ENCODE results near the gene PLIN5. TPM values are rescaled to one million over a fixed set of nuclear protein-coding genes. Genes with fewer than 3 reads are reported as not detected.

Gene PLIN5
- total and polyA plus RNA-seq, 12 donors, result 25.7 to 149 (median 45.7) TPM

DNA sequence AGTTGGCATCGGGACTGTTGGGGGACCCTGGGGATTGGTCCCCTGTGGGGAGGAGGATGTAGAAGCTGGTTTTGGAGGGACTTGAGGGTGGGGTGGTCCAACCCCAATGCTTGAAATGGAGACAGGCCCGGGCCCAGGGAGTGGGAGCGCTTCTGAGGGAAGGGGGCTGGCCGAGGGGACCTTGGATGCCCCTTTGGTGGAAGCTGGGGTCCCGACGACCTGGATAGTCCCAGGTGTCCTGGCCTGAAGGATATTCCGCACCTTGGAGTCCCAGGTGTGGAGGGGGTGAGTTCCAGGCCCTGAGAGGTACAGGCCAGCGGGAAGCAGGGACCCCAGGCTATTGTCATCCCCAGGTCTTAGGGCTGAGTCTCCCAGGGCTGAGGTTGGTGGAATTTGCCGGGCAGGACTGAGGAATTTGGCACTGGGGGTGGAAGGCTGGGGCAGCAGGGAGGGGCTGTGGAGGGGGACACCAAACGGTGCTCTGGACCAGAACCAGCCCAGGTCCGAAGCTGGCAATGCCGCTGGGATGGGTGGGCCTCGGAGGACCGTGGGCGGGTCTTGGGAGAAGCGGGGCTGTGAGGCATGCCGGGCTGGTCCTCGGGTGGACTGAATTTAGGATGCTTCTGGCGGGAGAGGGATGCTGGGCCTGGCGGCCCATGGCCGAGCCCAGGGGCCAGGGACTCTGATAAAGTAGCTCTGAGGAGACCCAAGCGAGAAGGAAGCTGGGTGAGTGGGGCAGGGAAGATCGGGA lies 61.1 kb downstream of the PLIN5 start:
- TF ChIP-seq, protein P1, sequence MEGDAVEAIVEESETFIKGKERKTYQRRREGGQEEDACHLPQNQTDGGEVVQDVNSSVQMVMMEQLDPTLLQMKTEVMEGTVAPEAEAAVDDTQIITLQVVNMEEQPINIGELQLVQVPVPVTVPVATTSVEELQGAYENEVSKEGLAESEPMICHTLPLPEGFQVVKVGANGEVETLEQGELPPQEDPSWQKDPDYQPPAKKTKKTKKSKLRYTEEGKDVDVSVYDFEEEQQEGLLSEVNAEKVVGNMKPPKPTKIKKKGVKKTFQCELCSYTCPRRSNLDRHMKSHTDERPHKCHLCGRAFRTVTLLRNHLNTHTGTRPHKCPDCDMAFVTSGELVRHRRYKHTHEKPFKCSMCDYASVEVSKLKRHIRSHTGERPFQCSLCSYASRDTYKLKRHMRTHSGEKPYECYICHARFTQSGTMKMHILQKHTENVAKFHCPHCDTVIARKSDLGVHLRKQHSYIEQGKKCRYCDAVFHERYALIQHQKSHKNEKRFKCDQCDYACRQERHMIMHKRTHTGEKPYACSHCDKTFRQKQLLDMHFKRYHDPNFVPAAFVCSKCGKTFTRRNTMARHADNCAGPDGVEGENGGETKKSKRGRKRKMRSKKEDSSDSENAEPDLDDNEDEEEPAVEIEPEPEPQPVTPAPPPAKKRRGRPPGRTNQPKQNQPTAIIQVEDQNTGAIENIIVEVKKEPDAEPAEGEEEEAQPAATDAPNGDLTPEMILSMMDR (IDR thresholded peaks at IDR 0.05), result no peak
- 31 to 37% methylated on average over 23 of the region's 23 CpGs for WGBS, 2 donors
- ATAC-seq (no peak), DNase-seq (no peak)
- Histone ChIP-seq H3K9me3 (no peaks in the 10 kb centered on the region), H3K27ac (peak overlapping the region in 1 of 10 donors; percentile 19), H3K27me3 (no peaks in the 10 kb centered on the region), H3K4me3 (peak overlapping the region in 6 of 10 donors; percentile 7 to 100 (median 93)), H3K36me3 (peaks cover 0 to 40% (median 20%) of the 10 kb centered on the region in 9 donors), H3K4me1 (peaks cover 8 to 31% (median 25%) of the 10 kb centered on the region in 9 donors)
- intact Hi-C loops (cut with DNase I), result no loop called here

- intact Hi-C loops (cut with DNase I), result no loop called here
- 25 to 26% methylated on average over 25 of the region's 25 CpGs for WGBS, 2 donors
- peak overlapping the region in 6 of 10 donors; percentile 50 to 93 (median 82) for H3K27ac ChIP-seq
- DNase-seq (no peak), ATAC-seq (no peak)
- TF ChIP-seq, protein P1 (IDR thresholded peaks at IDR 0.05), result no peak
- no peaks in the 10 kb centered on the region for H3K9me3 ChIP-seq
- H3K36me3 ChIP-seq, result peaks cover 0 to 33% (median 15%) of the 10 kb centered on the region in 9 donors
- H3K4me1 ChIP-seq, result peaks cover 8 to 31% (median 25%) of the 10 kb centered on the region in 9 donors
- peak overlapping the region; percentile 84 to 100 (median 94) for H3K4me3 ChIP-seq
- no peaks in the 10 kb centered on the region for H3K27me3 ChIP-seq
Observed at GRCh38 chr19:4473011-4473762, 61.8 kb downstream of the PLIN5 start.

Other genes starting within 250 kb of the PLIN5 start
- gene TMIGD2, start 232.8 kb downstream of the PLIN5 start, total RNA-seq, result under 1 TPM in 1 of 10 donors, not detected in 9; 0.35 TPM
- under 1 TPM in 1 of 2 donors, not detected in 1; 0.07 TPM for gene TMIGD2, start 232.8 kb downstream of the PLIN5 start, polyA plus RNA-seq
- under 1 TPM in 1 of 10 donors, not detected in 9; 0.25 TPM for gene FSD1, start 230.6 kb downstream of the PLIN5 start, total RNA-seq
- gene FSD1, start 230.6 kb downstream of the PLIN5 start, polyA plus RNA-seq, result under 1 TPM in 1 of 2 donors, not detected in 1; 0.10 TPM
- 1 to 10 TPM in 9 of 10 donors, under 1 TPM in 1; 0.56 to 9.1 (median 2.6) TPM for gene STAP2, start 196.4 kb downstream of the PLIN5 start, total RNA-seq
- gene STAP2, start 196.4 kb downstream of the PLIN5 start, polyA plus RNA-seq, result 1 to 10 TPM; 2.1 to 2.2 TPM
- gene MPND, start 191.7 kb downstream of the PLIN5 start, total RNA-seq, result 10 to 100 TPM; 18.7 to 26.6 (median 20.9) TPM
- gene MPND, start 191.7 kb downstream of the PLIN5 start, polyA plus RNA-seq, result 10 to 100 TPM; 15.2 to 25.2 TPM
- 10 to 100 TPM; 13.1 to 33.4 (median 17.6) TPM for gene SH3GL1, start 134.7 kb downstream of the PLIN5 start, total RNA-seq
- 10 to 100 TPM; 20.1 to 41.8 TPM for gene SH3GL1, start 134.7 kb downstream of the PLIN5 start, polyA plus RNA-seq
- 1 to 10 TPM; 4.5 to 8.7 (median 6.6) TPM for gene CHAF1A, start 132.6 kb downstream of the PLIN5 start, total RNA-seq
- 1 to 10 TPM; 4.2 to 4.4 TPM for gene CHAF1A, start 132.6 kb downstream of the PLIN5 start, polyA plus RNA-seq
- 100 to 1,000 TPM in 9 of 10 donors, 10 to 100 TPM in 1; 90.6 to 123 (median 104) TPM for gene UBXN6, start 77.4 kb downstream of the PLIN5 start, total RNA-seq
- gene UBXN6, start 77.4 kb downstream of the PLIN5 start, polyA plus RNA-seq, result 100 to 1,000 TPM; 127 to 131 TPM
- 10 to 100 TPM; 20.5 to 39.0 (median 26.7) TPM for gene HDGFL2, start 62.9 kb downstream of the PLIN5 start, total RNA-seq
- gene HDGFL2, start 62.9 kb downstream of the PLIN5 start, polyA plus RNA-seq, result 10 to 100 TPM; 32.9 to 40.9 TPM
- gene PLIN4, start 16.7 kb downstream of the PLIN5 start, total RNA-seq, result 100 to 1,000 TPM; 143 to 416 (median 198) TPM
- gene PLIN4, start 16.7 kb downstream of the PLIN5 start, polyA plus RNA-seq, result 100 to 1,000 TPM in 1 of 2 donors, 10 to 100 TPM in 1; 42.0 to 225 TPM
- 1 to 10 TPM in 1 of 10 donors, under 1 TPM in 9; 0.06 to 1.3 (median 0.31) TPM for gene LRG1, start 4.8 kb upstream of the PLIN5 start, total RNA-seq
- gene LRG1, start 4.8 kb upstream of the PLIN5 start, polyA plus RNA-seq, result under 1 TPM; 0.15 to 0.29 TPM
- gene SEMA6B, start 24.5 kb upstream of the PLIN5 start, total RNA-seq, result 10 to 100 TPM in 4 of 10 donors, 1 to 10 TPM in 6; 3.4 to 27.9 (median 9.0) TPM
- gene SEMA6B, start 24.5 kb upstream of the PLIN5 start, polyA plus RNA-seq, result 10 to 100 TPM in 1 of 2 donors, 1 to 10 TPM in 1; 9.1 to 12.8 TPM
- gene TNFAIP8L1, start 104.3 kb upstream of the PLIN5 start, total RNA-seq, result 10 to 100 TPM in 1 of 10 donors, 1 to 10 TPM in 9; 2.5 to 13.4 (median 6.1) TPM
- 1 to 10 TPM; 5.0 to 8.9 TPM for gene TNFAIP8L1, start 104.3 kb upstream of the PLIN5 start, polyA plus RNA-seq
- 10 to 100 TPM; 14.2 to 48.5 (median 21.1) TPM for gene MYDGF, start 135.1 kb upstream of the PLIN5 start, total RNA-seq
- gene MYDGF, start 135.1 kb upstream of the PLIN5 start, polyA plus RNA-seq, result 100 to 1,000 TPM in 1 of 2 donors, 10 to 100 TPM in 1; 28.2 to 211 TPM
- gene DPP9, start 188.6 kb upstream of the PLIN5 start, total RNA-seq, result 10 to 100 TPM; 34.2 to 52.2 (median 45.0) TPM
- 10 to 100 TPM; 34.0 to 42.2 TPM for gene DPP9, start 188.6 kb upstream of the PLIN5 start, polyA plus RNA-seq